Measurements from ENCODE around the gene MRS2.

DNA sequence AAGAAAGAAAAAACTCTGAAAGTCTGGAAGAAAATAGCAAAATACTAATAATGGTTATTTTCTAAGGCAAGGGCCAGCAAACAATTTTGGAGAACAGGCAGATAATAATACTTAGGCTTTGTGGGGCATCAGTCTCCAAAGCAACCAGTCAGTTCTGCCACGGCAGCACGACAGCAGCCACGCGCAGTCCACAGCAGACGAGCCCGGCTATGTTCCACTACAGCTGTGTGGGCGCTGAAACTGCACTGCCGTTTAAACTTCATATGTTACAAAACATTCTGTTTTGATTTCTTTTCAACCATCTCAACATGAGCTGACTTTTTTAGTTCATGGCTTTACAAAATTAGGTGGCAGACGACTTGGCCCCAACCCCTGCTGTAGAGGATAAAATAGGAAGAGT lies 29.9 kb downstream of the MRS2 start:
- TF ChIP-seq, protein P1, sequence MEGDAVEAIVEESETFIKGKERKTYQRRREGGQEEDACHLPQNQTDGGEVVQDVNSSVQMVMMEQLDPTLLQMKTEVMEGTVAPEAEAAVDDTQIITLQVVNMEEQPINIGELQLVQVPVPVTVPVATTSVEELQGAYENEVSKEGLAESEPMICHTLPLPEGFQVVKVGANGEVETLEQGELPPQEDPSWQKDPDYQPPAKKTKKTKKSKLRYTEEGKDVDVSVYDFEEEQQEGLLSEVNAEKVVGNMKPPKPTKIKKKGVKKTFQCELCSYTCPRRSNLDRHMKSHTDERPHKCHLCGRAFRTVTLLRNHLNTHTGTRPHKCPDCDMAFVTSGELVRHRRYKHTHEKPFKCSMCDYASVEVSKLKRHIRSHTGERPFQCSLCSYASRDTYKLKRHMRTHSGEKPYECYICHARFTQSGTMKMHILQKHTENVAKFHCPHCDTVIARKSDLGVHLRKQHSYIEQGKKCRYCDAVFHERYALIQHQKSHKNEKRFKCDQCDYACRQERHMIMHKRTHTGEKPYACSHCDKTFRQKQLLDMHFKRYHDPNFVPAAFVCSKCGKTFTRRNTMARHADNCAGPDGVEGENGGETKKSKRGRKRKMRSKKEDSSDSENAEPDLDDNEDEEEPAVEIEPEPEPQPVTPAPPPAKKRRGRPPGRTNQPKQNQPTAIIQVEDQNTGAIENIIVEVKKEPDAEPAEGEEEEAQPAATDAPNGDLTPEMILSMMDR (IDR thresholded peaks at IDR 0.05; ENCODE audit: low read depth, low read length) = no peak
- no peak for TF ChIP-seq EZH2phosphoT487 (IDR thresholded peaks at IDR 0.05; ENCODE audit: low read depth)

Data from OCI-LY3 (cell line).